Neuronal stem cell (in vitro differentiated cells): ENCODE results near the gene TMEM147.
A peak's percentile ranks its signal among the peaks of the same experiment; 100 is the strongest.

ENCODE experiments used
- DNase-seq: peaks from one replicate; pipeline ENCODE4 v3.0.0-alpha.2; 2013; ENCODE audit warnings: low spot score
- H2AFZ ChIP-seq: one replicate; pipeline ENCODE4 v1.6.1; 2013; ENCODE audit warnings: mild to moderate bottlenecking, low read length, inconsistent platforms
- H2AK5ac ChIP-seq: 2 replicates; pipeline ENCODE4 v1.6.1; 2013; ENCODE audit warnings: low read depth, mild to moderate bottlenecking, inconsistent platforms, low read length, moderate library complexity, mixed read lengths
- H2BK120ac ChIP-seq: 2 replicates; pipeline ENCODE4 v1.6.1; 2013; ENCODE audit warnings: low read depth, mild to moderate bottlenecking, inconsistent platforms, low read length, moderate library complexity, mixed read lengths
- H2BK12ac ChIP-seq: one replicate; pipeline ENCODE4 v1.6.1; 2013; ENCODE audit warnings: low read length, inconsistent platforms
- H2BK15ac ChIP-seq: 2 replicates; pipeline ENCODE4 v1.6.1; 2013; ENCODE audit warnings: mild to moderate bottlenecking, low read length, inconsistent platforms, mixed read lengths
- H2BK5ac ChIP-seq: one replicate; pipeline ENCODE4 v1.6.1; 2013; ENCODE audit warnings: inconsistent platforms, mild to moderate bottlenecking, low read length, moderate library complexity
- H3K14ac ChIP-seq: one replicate; pipeline ENCODE4 v1.6.1; 2013; ENCODE audit warnings: low read length, inconsistent platforms
- H3K18ac ChIP-seq: 2 replicates; pipeline ENCODE4 v1.6.1; 2013; ENCODE audit warnings: low read length, inconsistent platforms
- H3K23ac ChIP-seq: 2 replicates; pipeline ENCODE4 v1.6.1; 2013; ENCODE audit warnings: low read depth, mild to moderate bottlenecking, mixed read lengths, low read length, inconsistent platforms; ENCODE audit not compliant: poor library complexity
- H3K27ac ChIP-seq: replicated peaks from 3 replicates; pipeline ENCODE4 v1.5.1; 2013; ENCODE audit warnings: low read length, inconsistent platforms
- H3K27me3 ChIP-seq, 3 experiments: 2 replicates each; pipeline ENCODE4 v1.6.1; 2013; ENCODE audit warnings: low read length in 3 of 3, mild to moderate bottlenecking in 2 of 3, inconsistent platforms in 1 of 3, low read depth in 1 of 3, mixed read lengths in 1 of 3, moderate library complexity in 1 of 3; ENCODE audit not compliant: control insufficient read depth in 3 of 3, insufficient read depth in 3 of 3
- H3K36me3 ChIP-seq, 2 donors: replicated peaks in 1 of 2; 2 replicates each; pipeline ENCODE4 v1.6.1; 2013; ENCODE audit warnings: low read length in 2 of 2; ENCODE audit not compliant: control insufficient read depth in 2 of 2, insufficient read depth in 2 of 2
- H3K4ac ChIP-seq: 2 replicates; pipeline ENCODE4 v1.6.1; 2013; ENCODE audit warnings: inconsistent platforms, mild to moderate bottlenecking, low read length, moderate library complexity
- H3K4me1 ChIP-seq, 2 donors: 1 replicate in 1 of 2; 2 replicates in 1 of 2; pipeline ENCODE4 v1.6.1; 2013; ENCODE audit warnings: low read length in 2 of 2, low read depth in 1 of 2; ENCODE audit not compliant: control insufficient read depth in 2 of 2, insufficient read depth in 1 of 2
- H3K4me2 ChIP-seq: one replicate; pipeline ENCODE4 v1.6.1; 2013; ENCODE audit warnings: mild to moderate bottlenecking, low read length, inconsistent platforms; ENCODE audit not compliant: insufficient read depth, poor library complexity, severe bottlenecking
- H3K4me3 ChIP-seq, 2 donors: 2 replicates each; pipeline ENCODE4 v1.5.1; 2013; ENCODE audit warnings: low read length in 2 of 2, mild to moderate bottlenecking in 2 of 2, inconsistent platforms in 1 of 2, moderate library complexity in 1 of 2
- H3K79me1 ChIP-seq: one replicate; pipeline ENCODE4 v1.6.1; 2013; ENCODE audit warnings: low read depth, mild to moderate bottlenecking, inconsistent platforms, low read length, moderate library complexity
- H3K9ac ChIP-seq: one replicate; pipeline ENCODE4 v1.6.1; 2013; ENCODE audit warnings: mild to moderate bottlenecking, low read depth, low read length, inconsistent platforms; ENCODE audit not compliant: poor library complexity
- H3K9me3 ChIP-seq, 2 donors: replicated peaks in 1 of 2; 2 replicates each; pipeline versions ENCODE3 to v1.6.1; 2013; ENCODE audit warnings: low read length in 2 of 2, mild to moderate bottlenecking in 2 of 2, inconsistent platforms in 1 of 2, low read depth in 1 of 2, mixed read lengths in 1 of 2, moderate library complexity in 1 of 2; ENCODE audit not compliant: control insufficient read depth in 2 of 2, insufficient read depth in 1 of 2
- H4K8ac ChIP-seq: one replicate; pipeline ENCODE4 v1.6.1; 2013; ENCODE audit warnings: low read depth, mild to moderate bottlenecking, inconsistent platforms, low read length, moderate library complexity
- H4K91ac ChIP-seq: one replicate; pipeline ENCODE4 v1.6.1; 2013; ENCODE audit warnings: low read length, low read depth, mild to moderate bottlenecking, inconsistent platforms; ENCODE audit not compliant: poor library complexity
- WGBS, 2 donors: extraction: QIAGEN DNeasy Blood & Tissue Kit; methylation state at CpG; one replicate each; pipeline ENCODE4 v1.1.7; 2013; ENCODE audit warnings: missing lambda C conversion rate in 2 of 2, mixed read lengths in 1 of 2; ENCODE audit not compliant: insufficient read length in 2 of 2, insufficient replicate concordance in 1 of 2; ENCODE audit errors: extremely low coverage in 2 of 2; 5-methylcytosine and 5-hydroxymethylcytosine counted together

The TMEM147 gene

GRCh38 chr19:35596366-35596999 lies 51.1 kb downstream of the TMEM147 start:
- Histone ChIP-seq H3K14ac (no peak overlapping the region), H2BK120ac (no peak overlapping the region), H3K27ac (no peak overlapping the region), H3K4ac (no peak overlapping the region), H2AK5ac (no peak overlapping the region), H3K36me3 (no peaks in the 10 kb centered on the region), H3K4me2 (no peak overlapping the region), H3K79me1 (no peaks in the 10 kb centered on the region), H2BK5ac (no peak overlapping the region), H3K9me3 (no peaks in the 10 kb centered on the region), H3K27me3 (no peaks in the 10 kb centered on the region), H4K91ac (no peak overlapping the region), H2BK15ac (no peak overlapping the region), H3K9ac (no peak overlapping the region), H2BK12ac (no peak overlapping the region), H3K18ac (no peak overlapping the region), H3K4me1 (peaks cover 0 to 2% of the 10 kb centered on the region in 2 donors), H4K8ac (no peak overlapping the region), H3K23ac (no peak overlapping the region), H3K4me3 (no peak overlapping the region), H2AFZ (peak overlapping the region; percentile 49)
- WGBS, 2 donors = no CpG with 5 or more reads among the region's 4 CpGs
- DNase-seq = no peak
